Measurements from ENCODE around the gene KCNK2. TPM values are rescaled to one million over a fixed set of nuclear protein-coding genes. Genes with fewer than 3 reads are reported as not detected.

The KCNK2 gene
- total and polyA plus RNA-seq, 10 of the 15 experiments (the other 5 are each of a cell fraction or from before 2014, with no cell fraction given): 0.04 to 0.13 (median 0.08) TPM; not detected in 4

DNA sequence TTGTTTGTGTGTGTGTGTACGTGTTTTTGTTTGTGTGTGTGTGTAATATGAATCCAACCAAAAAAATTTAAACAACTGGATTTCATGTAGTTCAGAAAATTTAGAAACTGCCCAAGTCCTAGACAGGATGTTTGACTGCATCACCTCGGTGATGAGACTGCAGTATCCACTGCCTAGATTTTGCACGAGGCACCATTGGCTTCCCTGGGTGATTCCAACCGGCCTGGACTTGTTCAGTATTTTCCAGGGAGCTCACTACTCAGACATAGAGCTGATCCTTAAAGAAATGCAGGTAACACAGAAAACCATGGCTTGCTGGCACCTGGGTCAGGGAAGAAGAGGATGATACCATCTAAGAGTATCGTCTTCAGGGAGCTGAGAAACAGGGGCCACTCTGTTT lies 18.2 kb upstream of the KCNK2 start:
- POLR2A ChIA-PET: no interaction called here

More for the DNA sequence above, 18.2 kb upstream of the KCNK2 start:
- Histone ChIP-seq H3K9me3 (replicated peaks; ENCODE audit: control insufficient read depth, insufficient read depth, low read length) (no peaks in the 10 kb centered on the region), H3K79me2 (ENCODE audit: control insufficient read depth, insufficient read depth, low read length) (no peaks in the 10 kb centered on the region), H3K9ac (ENCODE audit: control insufficient read depth, insufficient read depth, low read length) (no peak overlapping the region), H3K4me3 (no peak overlapping the region), H3K36me3 (ENCODE audit: control insufficient read depth in 2 of 2, insufficient read depth in 2 of 2, low read length in 1 of 2) (no peaks in the 10 kb centered on the region), H2AFZ (ENCODE audit: control insufficient read depth, low read depth, low read length) (no peak overlapping the region), H3K4me1 (ENCODE audit: control insufficient read depth, insufficient read depth, low read length) (no peaks in the 10 kb centered on the region), H3K27ac (ENCODE audit: control insufficient read depth, insufficient read depth) (no peak overlapping the region), H4K20me1 (ENCODE audit: control insufficient read depth, insufficient read depth) (no peaks in the 10 kb centered on the region), H3K27me3 (replicated peaks in 1 of 2; ENCODE audit: control insufficient read depth in 2 of 2, insufficient read depth in 2 of 2, low read length in 1 of 2) (no peaks in the 10 kb centered on the region), H3K4me2 (ENCODE audit: control insufficient read depth, insufficient read depth) (no peak overlapping the region)
- intact Hi-C loops (cut with micrococcal nuclease; ENCODE audit: unreplicated experiment) (no loop called here), in situ Hi-C loops (cut with MboI) (no loop called here)
- FAIRE-seq (no peak), DNase-seq (ENCODE audit: low read depth, low spot score) (no peak), ATAC-seq (no peak)
- RAD21 ChIA-PET (ENCODE audit: unreplicated experiment): no interaction called here
- SMC1A ChIA-PET (ENCODE audit: uncharacterized antibody, unreplicated experiment): no interaction called here
- CTCF ChIA-PET: no interaction called here
- BruUV-seq (replicated peaks): no TSS peak
- TF ChIP-seq RUNX3 (IDR thresholded peaks at IDR 0.05; ENCODE audit: low read length) (no peak), BCLAF1 (IDR thresholded peaks at IDR 0.05) (no peak), ZNF274 (IDR thresholded peaks at IDR 0.05; ENCODE audit: insufficient read depth, insufficient read length) (no peak), BCL11A (IDR thresholded peaks at IDR 0.05; ENCODE audit: low read depth, low read length) (no peak), PML (IDR thresholded peaks at IDR 0.05; ENCODE audit: low read length) (no peak), RELA (IDR thresholded peaks at IDR 0.05; ENCODE audit: borderline replicate concordance, partially characterized antibody) (no peak), IKZF1 (conservative IDR thresholded peaks at IDR 0.05) (no peak), MXI1 (IDR thresholded peaks at IDR 0.05; ENCODE audit: low read depth, low read length) (no peak), POLR2AphosphoS2 (IDR thresholded peaks at IDR 0.05; ENCODE audit: low read depth, low read length) (no peak), POLR2AphosphoS5 (IDR thresholded peaks at IDR 0.05; ENCODE audit: low read length) (no peak), RFX5 (IDR thresholded peaks at IDR 0.05; ENCODE audit: low read depth, low read length) (no peak), ZNF207 (IDR thresholded peaks at IDR 0.05; ENCODE audit: borderline replicate concordance) (no peak), PRDM15 (CRISPR knock-in tag; IDR thresholded peaks at IDR 0.05) (no peak), MYB (IDR thresholded peaks at IDR 0.05; ENCODE audit: borderline replicate concordance, low read depth, low read length) (no peak), POU2F2 (IDR thresholded peaks at IDR 0.05; ENCODE audit: borderline replicate concordance, low read depth, low read length) (no peak)
- TF ChIP-seq, protein P1, sequence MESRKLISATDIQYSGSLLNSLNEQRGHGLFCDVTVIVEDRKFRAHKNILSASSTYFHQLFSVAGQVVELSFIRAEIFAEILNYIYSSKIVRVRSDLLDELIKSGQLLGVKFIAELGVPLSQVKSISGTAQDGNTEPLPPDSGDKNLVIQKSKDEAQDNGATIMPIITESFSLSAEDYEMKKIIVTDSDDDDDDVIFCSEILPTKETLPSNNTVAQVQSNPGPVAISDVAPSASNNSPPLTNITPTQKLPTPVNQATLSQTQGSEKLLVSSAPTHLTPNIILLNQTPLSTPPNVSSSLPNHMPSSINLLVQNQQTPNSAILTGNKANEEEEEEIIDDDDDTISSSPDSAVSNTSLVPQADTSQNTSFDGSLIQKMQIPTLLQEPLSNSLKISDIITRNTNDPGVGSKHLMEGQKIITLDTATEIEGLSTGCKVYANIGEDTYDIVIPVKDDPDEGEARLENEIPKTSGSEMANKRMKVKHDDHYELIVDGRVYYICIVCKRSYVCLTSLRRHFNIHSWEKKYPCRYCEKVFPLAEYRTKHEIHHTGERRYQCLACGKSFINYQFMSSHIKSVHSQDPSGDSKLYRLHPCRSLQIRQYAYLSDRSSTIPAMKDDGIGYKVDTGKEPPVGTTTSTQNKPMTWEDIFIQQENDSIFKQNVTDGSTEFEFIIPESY (IDR thresholded peaks at IDR 0.05): no peak
- 8% methylated on average over 5 of the region's 5 CpGs for WGBS (ENCODE audit: insufficient coverage, insufficient replicate concordance, low lambda C conversion rate, missing lambda C conversion rate)

All from GM12878 (cell line).